KOPT-K1 (cell line): Measurements from ENCODE around the gene CDX1.

Experiments used
- H3K27ac ChIP-seq: fragments of 200-600 bp; sonication (generic); 2 replicates; pipeline ENCODE4 v1.5.1; 2016; ENCODE audit warnings: antibody characterized with exemption, mild to moderate bottlenecking, low read depth, low read length; ENCODE audit not compliant: poor library complexity, severe bottlenecking
- H3K36me3 ChIP-seq: fragments of 200-600 bp; sonication (generic); 2 replicates; pipeline ENCODE4 v1.5.1; 2017; ENCODE audit warnings: antibody characterized with exemption, mild to moderate bottlenecking, low read length, moderate library complexity; ENCODE audit not compliant: insufficient read depth
- H3K9me3 ChIP-seq: fragments of 200-600 bp; sonication (generic); 2 replicates; pipeline ENCODE4 v1.5.1; 2017; ENCODE audit warnings: antibody characterized with exemption, low read length, mild to moderate bottlenecking; ENCODE audit not compliant: insufficient read depth, poor library complexity, severe bottlenecking

CDX1 gene

DNA sequence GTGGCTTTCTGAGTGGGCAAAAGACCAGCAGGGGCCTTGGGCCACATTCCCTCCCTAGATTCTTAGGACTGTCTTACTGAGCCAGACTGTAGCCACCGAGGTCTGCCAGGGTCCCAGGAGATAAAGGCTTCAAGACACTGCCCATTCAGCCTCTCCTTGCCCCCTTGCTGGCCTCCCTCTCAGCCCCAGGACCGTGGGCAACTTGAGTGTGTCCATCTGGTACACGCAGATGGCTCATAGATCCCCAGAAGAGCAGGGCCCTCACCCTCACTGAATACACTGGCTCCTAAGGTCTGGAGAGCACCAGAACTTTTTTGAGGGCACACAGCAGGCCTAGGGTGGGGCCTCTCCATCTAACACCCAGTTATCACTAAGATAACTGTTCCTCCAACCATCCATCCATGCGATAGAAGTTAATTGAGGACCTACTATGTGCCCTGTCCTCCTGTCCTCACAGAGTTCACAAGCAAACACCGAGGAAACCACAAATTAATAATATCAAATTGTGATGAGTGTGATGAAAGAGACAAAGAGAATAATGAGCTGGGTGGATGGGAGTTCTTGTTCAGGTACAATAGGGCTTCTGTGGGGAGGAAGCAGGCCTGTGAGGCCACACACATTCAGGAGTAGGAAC, 6.0 kb upstream of the CDX1 start:
- Histone ChIP-seq H3K9me3 (no peaks in the 10 kb centered on the region), H3K36me3 (no peaks in the 10 kb centered on the region), H3K27ac (no peak overlapping the region)

DNA sequence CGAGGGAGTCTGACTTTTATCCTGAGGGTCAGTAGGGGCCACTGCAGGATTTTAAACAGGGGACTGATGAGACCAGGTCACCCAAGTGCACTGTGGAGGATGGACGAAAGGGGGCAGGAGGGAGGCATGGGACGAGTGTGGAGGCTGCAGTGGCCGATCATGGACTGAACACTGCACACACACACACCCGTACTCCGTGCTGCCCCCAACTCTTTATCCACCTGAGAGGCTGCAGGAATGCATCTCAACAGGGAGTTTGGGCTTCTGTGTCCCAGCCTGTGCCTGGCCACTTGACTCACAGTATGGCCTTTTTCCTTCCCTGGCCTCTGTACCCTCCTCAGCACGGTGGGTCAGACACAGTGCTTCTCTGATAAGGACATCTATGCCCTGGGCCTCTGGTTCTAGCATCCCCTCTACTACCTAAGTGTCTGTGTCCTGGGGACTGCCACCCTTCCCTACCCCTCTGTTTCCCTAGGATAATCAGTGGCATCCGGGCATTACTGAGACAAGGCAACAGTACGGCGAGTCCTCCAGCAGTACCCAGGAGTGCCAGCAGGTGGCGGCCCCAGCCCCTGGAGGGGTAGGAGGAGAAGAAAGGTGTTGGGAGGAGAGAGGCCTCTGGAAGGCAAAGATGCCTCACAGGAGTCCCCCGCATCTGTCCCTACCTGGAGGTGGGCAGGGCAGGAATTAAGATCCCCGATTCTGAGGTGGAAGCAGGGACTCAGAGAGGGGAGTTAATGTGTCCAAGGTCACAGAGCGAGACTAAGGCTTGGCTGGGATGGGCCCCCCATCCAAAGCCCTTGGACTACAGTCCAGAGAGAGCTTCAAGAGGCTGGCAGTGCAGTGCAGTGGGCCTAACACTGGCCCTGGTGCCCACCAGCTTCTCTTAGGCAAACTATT, 5.1 kb upstream of the CDX1 start:
- H3K36me3 ChIP-seq, result no peaks in the 10 kb centered on the region
- H3K27ac ChIP-seq, result no peak overlapping the region

DNA sequence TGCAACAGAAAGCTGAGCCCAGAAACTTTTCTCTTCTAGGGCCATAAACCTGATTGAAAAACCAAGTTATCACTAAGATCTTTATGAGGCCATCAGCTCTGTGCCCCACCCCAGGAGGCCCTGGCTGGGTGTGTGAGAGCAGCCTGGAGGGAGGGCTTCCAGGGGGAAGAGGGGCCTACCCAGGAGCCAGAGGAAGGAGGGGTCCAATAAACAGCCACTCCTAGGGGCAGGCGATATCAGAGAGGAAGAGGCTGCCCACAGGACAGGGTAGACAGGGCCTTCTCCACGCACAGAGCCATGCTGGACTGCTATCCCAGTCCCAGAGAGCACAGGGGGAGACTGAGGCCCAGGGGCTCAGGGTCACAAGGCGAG, 4.5 kb upstream of the CDX1 start:
- H3K36me3 ChIP-seq, result no peaks in the 10 kb centered on the region
- H3K9me3 ChIP-seq, result no peaks in the 10 kb centered on the region
- no peak overlapping the region for H3K27ac ChIP-seq

More for the DNA sequence above, 5.1 kb upstream of the CDX1 start:
- H3K9me3 ChIP-seq, result no peaks in the 10 kb centered on the region

- Histone ChIP-seq H3K9me3 (no peaks in the 10 kb centered on the region), H3K27ac (no peak overlapping the region), H3K36me3 (no peaks in the 10 kb centered on the region)
Observed at GRCh38 chr5:150163035-150163434, 3.5 kb upstream of the CDX1 start.

DNA sequence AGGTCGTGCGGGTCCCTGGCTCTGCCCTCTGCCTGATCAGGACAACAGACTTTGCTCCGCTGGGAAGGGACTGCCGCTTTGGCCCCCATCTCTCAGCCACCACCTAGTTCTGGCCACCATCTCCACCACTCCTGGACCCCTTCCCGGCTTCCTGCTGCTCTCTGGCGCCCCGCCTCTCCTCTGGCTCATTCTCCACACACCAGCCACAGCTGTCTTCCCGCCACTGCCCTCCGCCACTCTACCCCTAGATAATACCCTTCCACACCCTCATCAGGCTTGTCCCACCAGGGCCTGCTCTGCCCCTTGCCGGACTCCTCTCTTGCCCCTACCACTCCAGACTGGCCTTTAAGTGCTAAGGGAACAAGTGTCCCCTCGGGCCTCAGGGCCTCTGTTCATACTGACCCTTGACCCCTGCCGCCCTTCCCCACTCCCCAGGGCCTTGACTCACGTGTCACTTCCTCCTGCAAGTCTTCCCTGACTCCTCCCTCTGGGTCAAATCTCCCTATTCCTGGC, 3.0 kb upstream of the CDX1 start:
- Histone ChIP-seq H3K36me3 (no peaks in the 10 kb centered on the region), H3K9me3 (no peaks in the 10 kb centered on the region), H3K27ac (no peak overlapping the region)

DNA sequence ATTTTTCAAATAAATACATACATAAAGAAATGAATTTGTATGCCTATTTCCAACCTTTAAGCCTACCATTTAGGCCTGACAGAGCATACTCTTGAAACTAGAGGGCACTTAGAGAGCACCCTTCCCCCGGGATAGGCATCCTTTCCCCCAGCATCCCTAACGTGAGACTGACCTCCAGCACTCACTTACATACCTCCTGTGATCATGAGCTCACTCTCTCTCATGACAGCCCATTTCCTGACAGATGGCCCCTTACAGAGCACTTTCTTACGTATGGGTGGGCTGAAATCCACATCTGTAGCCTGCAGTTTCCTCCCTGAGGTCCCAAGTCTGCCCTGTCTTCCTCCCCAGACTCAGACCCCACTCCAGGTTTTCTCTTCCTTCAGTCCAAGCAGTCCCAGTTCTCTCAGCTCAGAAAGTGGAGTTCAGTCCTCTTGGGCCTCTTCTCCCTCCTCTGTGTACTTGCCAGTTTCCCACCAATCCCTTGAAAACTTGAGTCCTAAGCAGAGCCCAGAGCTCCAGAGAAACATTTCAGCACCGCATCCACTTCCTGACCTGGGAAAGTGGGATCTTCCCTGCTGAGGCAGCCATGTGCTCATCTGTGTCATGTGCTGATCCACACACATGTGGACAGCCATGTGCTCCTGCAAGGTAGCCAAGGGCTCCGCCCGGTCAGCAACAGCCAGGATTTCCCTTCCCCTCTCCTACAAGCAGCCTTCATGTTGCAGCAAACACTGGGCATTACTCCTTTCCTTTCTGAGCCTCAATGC, 2.2 kb upstream of the CDX1 start:
- H3K27ac ChIP-seq, result no peak overlapping the region

DNA sequence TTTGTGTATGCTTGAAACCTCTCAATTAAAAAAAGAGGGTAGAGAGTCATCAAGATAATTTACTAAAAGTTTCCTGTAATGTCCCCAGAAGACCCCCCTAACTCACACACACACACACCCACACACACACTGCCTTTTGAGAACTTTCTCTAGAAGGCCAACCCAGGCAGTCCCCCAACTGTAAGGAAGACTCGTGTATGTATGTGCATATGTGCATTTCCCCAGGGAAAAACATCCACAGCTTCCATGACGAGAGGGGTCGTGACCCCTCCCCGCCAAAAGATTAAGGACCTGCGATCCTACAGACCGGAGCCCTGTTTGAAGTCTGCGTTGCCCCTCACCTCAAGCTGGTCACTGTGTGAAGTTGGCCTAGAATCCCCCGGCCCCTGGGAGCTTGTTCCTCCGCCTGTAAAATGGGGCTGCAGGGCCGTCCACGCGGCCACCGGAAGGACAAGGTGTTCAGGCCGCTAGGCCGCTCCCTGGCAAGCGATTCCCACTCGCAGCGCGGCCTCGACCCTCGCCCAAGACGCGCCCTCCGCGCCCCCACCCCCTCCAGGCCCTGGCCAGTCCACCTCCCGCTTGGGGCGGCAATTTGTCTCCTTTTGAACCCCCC, 435 bp upstream of the CDX1 start:
- H3K9me3 ChIP-seq, result no peaks in the 10 kb centered on the region
- H3K27ac ChIP-seq, result no peak overlapping the region
- H3K36me3 ChIP-seq, result no peaks in the 10 kb centered on the region

More for the DNA sequence above, 2.2 kb upstream of the CDX1 start:
- Histone ChIP-seq H3K36me3 (no peaks in the 10 kb centered on the region), H3K9me3 (no peaks in the 10 kb centered on the region)

- Histone ChIP-seq H3K9me3 (no peaks in the 10 kb centered on the region), H3K36me3 (no peaks in the 10 kb centered on the region), H3K27ac (no peak overlapping the region)
Observed at GRCh38 chr5:150167512-150167850, 903 bp downstream of the CDX1 start.

DNA sequence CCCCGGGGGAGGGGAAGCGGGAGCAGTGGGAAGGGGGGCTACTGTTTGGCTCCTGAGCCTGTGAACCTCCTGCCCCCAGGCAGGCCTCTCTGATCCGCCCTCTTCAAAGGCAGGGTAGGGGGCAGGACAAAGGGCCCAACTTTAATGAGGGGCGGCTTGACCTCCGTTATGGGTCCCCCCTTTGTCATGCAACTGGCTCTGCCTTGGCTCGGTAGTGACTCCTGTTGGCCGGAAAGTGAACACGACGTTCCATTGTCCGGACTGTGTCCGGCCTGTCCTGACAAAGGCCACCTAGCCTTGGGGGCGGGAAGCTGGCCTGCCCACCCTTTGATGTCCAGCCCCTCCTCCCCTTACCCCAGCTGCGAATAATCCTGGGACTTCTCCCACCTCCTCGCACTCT, 1.3 kb downstream of the CDX1 start:
- Histone ChIP-seq H3K36me3 (no peaks in the 10 kb centered on the region), H3K9me3 (no peaks in the 10 kb centered on the region), H3K27ac (no peak overlapping the region)

DNA sequence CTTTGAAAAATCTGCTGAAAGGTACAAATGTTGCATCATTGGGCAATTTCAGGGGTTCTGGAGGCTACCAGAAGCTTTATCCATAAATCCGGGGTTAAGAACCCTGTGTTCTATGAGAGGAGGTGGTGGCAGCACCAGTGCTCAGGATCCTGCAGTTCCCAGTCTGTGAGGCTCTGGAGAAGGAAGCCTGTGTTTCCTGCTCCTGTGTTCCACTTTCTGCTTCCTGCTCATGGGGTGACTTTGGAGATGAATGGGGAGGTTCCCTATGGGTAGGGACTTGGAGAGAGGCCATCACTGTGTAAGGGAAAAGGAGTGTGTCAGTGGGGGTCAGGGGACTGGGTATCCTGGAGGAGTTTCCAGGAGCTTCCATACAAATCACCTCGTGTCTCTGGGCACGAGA, 2.3 kb downstream of the CDX1 start:
- Histone ChIP-seq H3K27ac (no peak overlapping the region), H3K9me3 (no peaks in the 10 kb centered on the region), H3K36me3 (no peaks in the 10 kb centered on the region)

DNA sequence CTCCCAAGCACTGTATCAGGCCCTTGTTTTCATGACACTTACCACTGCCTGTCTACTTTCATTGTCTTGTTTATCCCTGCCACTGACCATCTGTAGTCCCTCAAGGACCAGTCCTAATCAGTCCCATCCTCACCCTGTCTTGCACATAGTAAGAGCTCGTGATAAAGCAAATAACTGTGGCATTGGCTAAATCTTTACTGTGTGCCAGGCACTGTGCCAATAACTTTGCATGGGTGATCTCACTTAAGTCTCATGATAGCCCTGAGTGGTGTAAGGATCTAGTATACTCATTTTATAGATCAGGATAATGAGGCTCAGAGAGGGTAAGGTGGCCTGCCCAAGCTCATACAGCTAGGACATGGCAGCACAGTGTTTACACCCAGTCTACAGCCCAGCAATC, 5.6 kb downstream of the CDX1 start:
- Histone ChIP-seq H3K9me3 (no peaks in the 10 kb centered on the region), H3K27ac (no peak overlapping the region), H3K36me3 (no peaks in the 10 kb centered on the region)

GRCh38 chr5:150172556-150172955, 6.0 kb downstream of the CDX1 start:
- H3K27ac ChIP-seq, result no peak overlapping the region
- H3K9me3 ChIP-seq, result no peaks in the 10 kb centered on the region
- H3K36me3 ChIP-seq, result no peaks in the 10 kb centered on the region

GRCh38 chr5:150173161-150173560, 6.6 kb downstream of the CDX1 start:
- no peak overlapping the region for H3K27ac ChIP-seq
- H3K36me3 ChIP-seq, result no peaks in the 10 kb centered on the region
- H3K9me3 ChIP-seq, result no peaks in the 10 kb centered on the region

GRCh38 chr5:150174285-150174684, 7.7 kb downstream of the CDX1 start:
- Histone ChIP-seq H3K36me3 (no peaks in the 10 kb centered on the region), H3K27ac (no peak overlapping the region), H3K9me3 (no peaks in the 10 kb centered on the region)

DNA sequence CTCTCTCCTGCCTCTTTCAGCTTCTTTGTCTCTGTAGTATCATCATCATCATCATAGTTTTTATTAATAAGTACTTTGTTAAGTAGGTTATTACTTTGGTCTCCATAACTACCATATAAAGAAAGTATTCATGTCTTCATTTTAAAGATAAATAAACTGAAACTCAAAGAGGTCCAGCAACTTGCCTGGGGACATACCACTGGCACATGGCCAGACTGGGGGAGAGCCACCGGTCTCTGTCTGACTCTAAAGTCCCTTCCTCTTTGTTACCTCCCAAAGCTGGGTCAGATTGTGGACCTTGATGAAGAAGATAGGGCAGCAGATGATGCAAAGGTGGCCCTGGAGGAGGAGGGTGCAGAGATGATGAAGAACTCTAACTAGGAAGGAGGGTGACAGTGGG, 8.5 kb downstream of the CDX1 start:
- H3K36me3 ChIP-seq, result no peaks in the 10 kb centered on the region
- no peak overlapping the region for H3K27ac ChIP-seq
- H3K9me3 ChIP-seq, result no peaks in the 10 kb centered on the region
